22Rv1 (cell line): ENCODE measurements around the gene TRPV4.
A peak's percentile ranks its signal among the peaks of the same experiment; 100 is the strongest.

Experiments used
- ZFX ChIP-seq: fragments of 450-650 bp; IDR thresholded peaks from 2 replicates; pipeline ENCODE4 v1.6.1; 2017; ENCODE audit warnings: antibody characterized with exemption, borderline replicate concordance
- TF ChIP-seq, protein P1 (sequence below): fragments of 450-650 bp; IDR thresholded peaks from 2 replicates; pipeline ENCODE4 v1.5.1; 2017; ENCODE audit warnings: mild to moderate bottlenecking

DNA sequence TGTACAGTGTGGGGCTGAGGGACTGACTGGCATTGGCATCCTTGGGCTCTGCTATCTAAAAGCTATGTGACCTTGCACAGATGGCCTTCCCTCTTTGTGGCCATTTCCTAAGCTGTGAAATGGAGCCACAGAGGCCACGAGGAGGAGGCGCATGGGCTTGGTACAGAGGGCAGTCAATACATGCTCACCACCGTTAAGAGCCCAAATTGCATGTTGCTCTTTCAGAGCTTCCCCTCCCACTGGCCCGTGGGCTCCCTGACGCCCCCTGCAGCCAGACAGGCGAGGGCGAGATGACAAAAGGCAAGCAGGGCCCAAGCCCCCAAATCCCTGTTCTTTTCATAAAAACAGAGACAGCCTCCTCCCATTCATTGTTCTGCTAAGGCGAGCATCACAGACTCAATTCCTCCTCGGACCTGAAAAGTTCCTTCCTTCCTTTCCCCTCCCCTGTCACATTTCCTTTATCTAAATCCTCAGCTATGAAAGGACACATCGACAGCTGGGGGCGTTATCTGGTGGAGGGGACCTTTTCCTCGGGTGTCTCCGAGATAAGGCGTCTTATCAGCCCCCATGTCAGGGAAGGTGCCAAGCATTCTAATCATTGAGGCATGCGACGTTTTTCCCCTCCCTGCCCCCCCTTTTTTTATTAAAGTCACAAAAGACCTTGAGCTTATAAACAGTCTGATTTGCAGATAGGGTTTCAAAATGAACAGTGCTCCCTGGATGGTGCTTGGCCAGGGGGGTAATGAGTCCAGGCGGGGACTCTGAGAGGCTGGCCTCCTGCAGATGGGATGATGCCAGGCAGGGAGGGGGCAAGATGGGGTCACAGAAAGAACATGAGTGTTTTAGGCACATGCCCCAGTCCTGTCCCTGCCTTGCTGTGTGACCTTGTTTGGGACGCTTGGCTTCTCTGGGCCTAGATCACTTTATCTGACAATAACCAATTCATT lies 93.2 kb downstream of the TRPV4 start:
- TF ChIP-seq, protein P1, sequence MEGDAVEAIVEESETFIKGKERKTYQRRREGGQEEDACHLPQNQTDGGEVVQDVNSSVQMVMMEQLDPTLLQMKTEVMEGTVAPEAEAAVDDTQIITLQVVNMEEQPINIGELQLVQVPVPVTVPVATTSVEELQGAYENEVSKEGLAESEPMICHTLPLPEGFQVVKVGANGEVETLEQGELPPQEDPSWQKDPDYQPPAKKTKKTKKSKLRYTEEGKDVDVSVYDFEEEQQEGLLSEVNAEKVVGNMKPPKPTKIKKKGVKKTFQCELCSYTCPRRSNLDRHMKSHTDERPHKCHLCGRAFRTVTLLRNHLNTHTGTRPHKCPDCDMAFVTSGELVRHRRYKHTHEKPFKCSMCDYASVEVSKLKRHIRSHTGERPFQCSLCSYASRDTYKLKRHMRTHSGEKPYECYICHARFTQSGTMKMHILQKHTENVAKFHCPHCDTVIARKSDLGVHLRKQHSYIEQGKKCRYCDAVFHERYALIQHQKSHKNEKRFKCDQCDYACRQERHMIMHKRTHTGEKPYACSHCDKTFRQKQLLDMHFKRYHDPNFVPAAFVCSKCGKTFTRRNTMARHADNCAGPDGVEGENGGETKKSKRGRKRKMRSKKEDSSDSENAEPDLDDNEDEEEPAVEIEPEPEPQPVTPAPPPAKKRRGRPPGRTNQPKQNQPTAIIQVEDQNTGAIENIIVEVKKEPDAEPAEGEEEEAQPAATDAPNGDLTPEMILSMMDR = peak; percentile 59
- TF ChIP-seq ZFX = no peak
